H1 (cell line): ENCODE measurements around the gene CAVIN2. TPM values are rescaled to one million over a fixed set of nuclear protein-coding genes. Genes with fewer than 3 reads are reported as not detected.

Experiments
- CTCF ChIA-PET: fragments of 300-600 bp; sonication (Branson Sonifier 250); formaldehyde crosslinking; loops from one replicate; lab custom pipeline; 2021; ENCODE audit not compliant: partially characterized antibody; lab: Charles Lee
- POLR2A ChIA-PET: fragments of 300-600 bp; sonication (Branson Sonifier 250); formaldehyde crosslinking; loops from one replicate; lab custom pipeline; 2021; ENCODE audit warnings: inconsistent platforms; ENCODE audit not compliant: partially characterized antibody; lab: Charles Lee
- DNase-seq, 2 experiments: peaks; one replicate each; pipeline versions ENCODE4 v3.0.0 to v3.0.0-alpha.2; 2010 to 2022; ENCODE audit warnings: low spot score in 2 of 2, low read depth in 1 of 2, mixed read lengths in 1 of 2
- FAIRE-seq: peaks from 2 replicates; lab custom pipeline; 2011; peaks lifted over from hg19 to GRCh38; lab: Jason Lieb, UNC
- H2AFZ ChIP-seq: 2 replicates; pipeline ENCODE4 v1.8.1; 2012; ENCODE audit warnings: low read length, inconsistent platforms
- H2AK5ac ChIP-seq: 2 replicates; pipeline ENCODE4 v1.6.1; 2013; ENCODE audit warnings: low read depth, low read length
- H2BK120ac ChIP-seq: replicated peaks from 2 replicates; pipeline ENCODE3; 2013; ENCODE audit warnings: low read depth, low read length, inconsistent platforms
- H2BK12ac ChIP-seq: 2 replicates; pipeline ENCODE4 v1.6.1; 2013; ENCODE audit warnings: low read depth, low read length
- H2BK15ac ChIP-seq: 2 replicates; pipeline ENCODE4 v1.6.1; 2013; ENCODE audit warnings: low read length
- H2BK20ac ChIP-seq: 2 replicates; pipeline ENCODE4 v1.6.1; 2013; ENCODE audit warnings: low read length
- H2BK5ac ChIP-seq: 2 replicates; pipeline ENCODE4 v1.6.1; 2013; ENCODE audit warnings: low read depth, low read length
- H3K14ac ChIP-seq: 2 replicates; pipeline ENCODE4 v1.6.1; 2013; ENCODE audit warnings: inconsistent platforms; ENCODE audit not compliant: insufficient read length
- H3K18ac ChIP-seq: 2 replicates; pipeline ENCODE4 v1.6.1; 2013; ENCODE audit warnings: low read length; ENCODE audit errors: extremely low read depth
- H3K23ac ChIP-seq: 2 replicates; pipeline ENCODE4 v1.6.1; 2013; ENCODE audit warnings: inconsistent platforms; ENCODE audit not compliant: insufficient read length
- H3K23me2 ChIP-seq: 2 replicates; pipeline ENCODE4 v1.6.1; 2013; ENCODE audit warnings: low read depth, low read length
- H3K27ac ChIP-seq: 2 replicates; pipeline ENCODE4 v1.6.1; 2011; ENCODE audit warnings: low read depth, low read length, inconsistent platforms
- H3K27me3 ChIP-seq, 4 experiments: replicated peaks in 1 of 4; 1 replicate in 1 of 4; 2 replicates in 3 of 4; pipeline versions ENCODE4 v1.6.1 to v1.8.1; 2011 to 2013; ENCODE audit warnings: low read length in 3 of 4, mild to moderate bottlenecking in 3 of 4, inconsistent platforms in 2 of 4, mixed read lengths in 2 of 4, moderate library complexity in 1 of 4; ENCODE audit not compliant: control insufficient read depth in 3 of 4, insufficient read depth in 3 of 4; ENCODE audit errors: extremely low read depth in 1 of 4
- H3K36me3 ChIP-seq, 4 experiments: 2 replicates each; pipeline versions ENCODE4 v1.6.1 to v1.8.1; 2011 to 2013; ENCODE audit warnings: mild to moderate bottlenecking in 4 of 4, low read length in 3 of 4, moderate library complexity in 2 of 4, control low read depth in 1 of 4, inconsistent platforms in 1 of 4; ENCODE audit not compliant: insufficient read depth in 4 of 4, control insufficient read depth in 2 of 4
- H3K4ac ChIP-seq: replicated peaks from 2 replicates; pipeline ENCODE3; 2013; ENCODE audit warnings: low read length, low read depth, mixed read lengths, inconsistent platforms; ENCODE audit not compliant: insufficient read length
- H3K4me1 ChIP-seq, 4 experiments: replicated peaks in 1 of 4; 1 replicate in 1 of 4; 2 replicates in 3 of 4; pipeline versions ENCODE4 v1.6.1 to v1.8.1; 2011 to 2013; ENCODE audit warnings: low read length in 3 of 4, inconsistent platforms in 2 of 4, mixed read lengths in 1 of 4; ENCODE audit not compliant: insufficient read depth in 4 of 4, control insufficient read depth in 3 of 4
- H3K4me2 ChIP-seq, 2 experiments: 2 replicates each; pipeline versions ENCODE4 v1.6.1 to v1.8.1; 2011 to 2013; ENCODE audit warnings: low read depth in 2 of 2, low read length in 2 of 2, control low read depth in 1 of 2, inconsistent platforms in 1 of 2, mild to moderate bottlenecking in 1 of 2; ENCODE audit not compliant: insufficient read depth in 1 of 2
- H3K4me3 ChIP-seq, 4 experiments: fragments of 200-600, 300-600 bp in 1 of 4; sonication (generic), shearing (Covaris generic), sonication (Bioruptor Twin) in 1 of 4; 2 replicates each; pipeline versions ENCODE4 v1.5.1 to v1.8.1; 2011 to 2016; ENCODE audit warnings: low read length in 4 of 4, low read depth in 3 of 4, control low read depth in 2 of 4, inconsistent platforms in 2 of 4, mild to moderate bottlenecking in 2 of 4, mixed read lengths in 1 of 4, moderate library complexity in 1 of 4; ENCODE audit not compliant: insufficient read depth in 2 of 4; ENCODE audit errors: extremely low read depth in 1 of 4
- H3K56ac ChIP-seq: replicated peaks from 2 replicates; pipeline ENCODE3; 2013; ENCODE audit warnings: low read depth, mild to moderate bottlenecking, mixed read lengths, low read length, inconsistent platforms; ENCODE audit not compliant: insufficient read length
- H3K79me1 ChIP-seq: 2 replicates; pipeline ENCODE4 v1.6.1; 2013; ENCODE audit warnings: low read depth, low read length, control low read depth
- H3K79me2 ChIP-seq, 2 experiments: 2 replicates each; pipeline versions ENCODE4 v1.6.1 to v1.8.1; 2012 to 2013; ENCODE audit warnings: low read length in 2 of 2, mild to moderate bottlenecking in 2 of 2, inconsistent platforms in 1 of 2; ENCODE audit not compliant: insufficient read depth in 2 of 2, control insufficient read depth in 1 of 2
- H3K9ac ChIP-seq, 4 experiments: replicated peaks in 1 of 4; 1 replicate in 1 of 4; 2 replicates in 3 of 4; pipeline versions ENCODE4 v1.6.1 to v1.8.1; 2011 to 2013; ENCODE audit warnings: low read depth in 3 of 4, low read length in 3 of 4, control low read depth in 2 of 4, mild to moderate bottlenecking in 2 of 4, moderate library complexity in 2 of 4, inconsistent platforms in 1 of 4; ENCODE audit errors: extremely low read depth in 1 of 4
- H3K9me3 ChIP-seq, 2 experiments: 2 replicates each; pipeline versions ENCODE4 v1.6.1 to v1.8.1; 2012 to 2013; ENCODE audit warnings: mild to moderate bottlenecking in 2 of 2, moderate library complexity in 2 of 2, control low read depth in 1 of 2, inconsistent platforms in 1 of 2, low read depth in 1 of 2, low read length in 1 of 2, mixed read lengths in 1 of 2; ENCODE audit not compliant: insufficient read depth in 2 of 2
- H4K20me1 ChIP-seq, 2 experiments: replicated peaks in 1 of 2; 2 replicates each; pipeline versions ENCODE3 to v1.8.1; 2011 to 2013; ENCODE audit warnings: inconsistent platforms in 2 of 2, low read length in 2 of 2, mild to moderate bottlenecking in 1 of 2; ENCODE audit not compliant: insufficient read depth in 2 of 2, control insufficient read depth in 1 of 2
- H4K5ac ChIP-seq: 2 replicates; pipeline ENCODE4 v1.6.1; 2013; ENCODE audit warnings: low read length, low read depth, mixed read lengths, inconsistent platforms; ENCODE audit not compliant: insufficient read length
- H4K8ac ChIP-seq: 2 replicates; pipeline ENCODE4 v1.8.0; 2013; ENCODE audit warnings: mild to moderate bottlenecking, moderate library complexity, low read length, inconsistent platforms; ENCODE audit not compliant: insufficient read depth; ENCODE audit errors: extremely low read depth
- H4K91ac ChIP-seq: replicated peaks from 2 replicates; pipeline ENCODE3; 2013; ENCODE audit warnings: low read length, mixed read lengths, inconsistent platforms; ENCODE audit not compliant: insufficient read length
- ASH2L ChIP-seq: fragments of 200-600, 300-600 bp; sonication (generic); IDR thresholded peaks from one replicate; pipeline ENCODE4 v1.7.1; 2017; ENCODE audit warnings: low read length
- BRCA1 ChIP-seq: IDR thresholded peaks from 2 replicates; pipeline ENCODE4 v1.6.1; 2012; ENCODE audit warnings: low read depth, low read length, improper control_type of control experiment
- CBX5 ChIP-seq: fragments of 300-800, 300-1000 bp; sonication (generic); IDR thresholded peaks from 2 replicates; pipeline ENCODE4 v1.7.1; 2016; ENCODE audit warnings: antibody characterized with exemption, low read length, low read depth
- CBX8 ChIP-seq: fragments of 300-800, 300-1000 bp; sonication (generic); IDR thresholded peaks from 2 replicates; pipeline ENCODE4 v1.7.1; 2016; ENCODE audit warnings: low read depth, low read length, borderline replicate concordance
- CREB1 ChIP-seq: IDR thresholded peaks from 2 replicates; pipeline ENCODE4 v1.6.1; 2012; ENCODE audit warnings: inconsistent platforms
- EGR1 ChIP-seq: IDR thresholded peaks from 2 replicates; pipeline ENCODE4 v1.6.1; 2011; ENCODE audit warnings: low read depth, low read length, borderline replicate concordance
- EZH2 ChIP-seq: fragments of 200-600 bp; sonication (generic); IDR thresholded peaks from 2 replicates; pipeline ENCODE4 v1.7.1; 2012; ENCODE audit warnings: low read depth, mild to moderate bottlenecking, moderate library complexity, low read length, inconsistent platforms; ENCODE audit not compliant: severe bottlenecking
- GTF2F1 ChIP-seq: IDR thresholded peaks from 2 replicates; pipeline ENCODE4 v1.6.1; 2012; ENCODE audit warnings: low read depth, low read length, improper control_type of control experiment, borderline replicate concordance
- KDM5A ChIP-seq: fragments of 200-600 bp; IDR thresholded peaks from 2 replicates; pipeline ENCODE4 v1.7.1; 2012; ENCODE audit warnings: mild to moderate bottlenecking, low read length, inconsistent platforms, mixed read lengths
- MAX ChIP-seq: IDR thresholded peaks from 2 replicates; pipeline ENCODE4 v1.6.1; 2012; ENCODE audit warnings: inconsistent platforms
- RAD21 ChIP-seq, 2 experiments: IDR thresholded peaks in 1 of 2; conservative IDR thresholded peaks in 1 of 2; 2 replicates each; pipeline ENCODE4 v1.6.1; 2011; ENCODE audit warnings: low read depth in 2 of 2, low read length in 2 of 2, improper control_type of control experiment in 1 of 2, inconsistent platforms in 1 of 2, mild to moderate bottlenecking in 1 of 2, moderate library complexity in 1 of 2
- RNF2 ChIP-seq: fragments of 200-900, 300-1000 bp; sonication (generic); IDR thresholded peaks from 2 replicates; pipeline ENCODE4 v1.7.1; 2016; ENCODE audit warnings: borderline replicate concordance, low read depth, mild to moderate bottlenecking, antibody characterized with exemption, low read length; ENCODE audit not compliant: poor library complexity, severe bottlenecking; ENCODE audit errors: missing control alignments
- SUZ12 ChIP-seq: fragments of 200-600 bp; sonication (generic); IDR thresholded peaks from 2 replicates; pipeline ENCODE4 v1.6.1; 2012; ENCODE audit warnings: mild to moderate bottlenecking, inconsistent platforms, low read length, moderate library complexity, mixed read lengths
- ZNF274 ChIP-seq: IDR thresholded peaks from 2 replicates; pipeline ENCODE4 v1.7.0; 2012; ENCODE audit warnings: low read length, borderline replicate concordance; ENCODE audit errors: extremely low read depth
- WGBS, 2 experiments: shearing (Covaris generic) in 1 of 2; methylation state at CpG; one replicate each; pipeline versions ENCODE4 v1.1.6 to v1.1.7; 2013 to 2015; ENCODE audit warnings: low lambda C conversion rate in 2 of 2, mixed read lengths in 2 of 2, inconsistent platforms in 1 of 2, low coverage in 1 of 2, missing lambda C conversion rate in 1 of 2; ENCODE audit not compliant: insufficient replicate concordance in 2 of 2, insufficient coverage in 1 of 2, insufficient read length in 1 of 2; ENCODE audit errors: extremely low coverage in 1 of 2, missing lambda C conversion rate in 1 of 2; 5-methylcytosine and 5-hydroxymethylcytosine counted together
- polyA plus RNA-seq, 7 experiments: library from polyadenylated mRNA; depleted of rRNA in 3 of 7; stranded (reverse) in 5 of 7; unstranded in 2 of 7; fragments of >200 nt in 5 of 7; fragments of 200-250 nt in 2 of 7; gene quantifications; 1 replicate in 5 of 7; 2 replicates in 1 of 7; 4 replicates in 1 of 7; pipeline versions ENCODE4 v1.2.1 to v1.2.3, GENCODE V29; 2011 to 2013; ENCODE audit warnings: missing spikeins in 2 of 7, mixed read lengths in 2 of 7
- total RNA-seq: library from RNA; stranded (reverse); fragmentation: NEBNext Ultra II Directional; extraction: Animal tissue kit (Norgen Biotek cat#: 25700); gene quantifications from 2 replicates; pipeline ENCODE4 v1.2.1, GENCODE V29; 2021

The CAVIN2 gene
- total and polyA plus RNA-seq, 2 of the 8 experiments (the other 6 are each of a cell fraction or from before 2014, with no cell fraction given): 0.03 TPM; not detected in 1

DNA sequence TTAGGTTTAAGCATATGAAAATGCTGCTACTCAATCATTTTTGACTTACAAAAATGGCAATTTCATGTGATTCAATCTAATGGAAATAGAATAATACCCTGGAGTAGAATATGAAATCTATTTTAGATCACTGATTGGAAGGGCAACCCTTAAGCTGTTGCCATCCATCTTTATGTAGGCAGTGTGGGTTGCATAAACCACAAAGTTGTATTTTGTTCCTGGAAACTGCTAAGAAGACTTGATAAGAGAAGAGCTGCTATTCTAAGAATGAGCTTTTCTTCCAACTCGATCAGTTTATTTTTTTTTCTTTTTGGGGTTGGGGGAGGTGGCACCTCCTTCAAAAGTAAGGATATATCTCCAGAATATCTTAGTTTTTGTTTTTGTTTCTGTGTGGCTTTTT is 60.2 kb downstream of the CAVIN2 start:
- H3K27me3 ChIP-seq: no peaks in the 10 kb centered on the region
- no peak overlapping the region for H2BK20ac ChIP-seq
- H2AK5ac ChIP-seq: no peak overlapping the region
- no peak overlapping the region for H2BK15ac ChIP-seq
- H3K36me3 ChIP-seq: no peaks in the 10 kb centered on the region
- no peaks in the 10 kb centered on the region for H3K23me2 ChIP-seq
- H3K79me2 ChIP-seq: no peaks in the 10 kb centered on the region
- H2BK5ac ChIP-seq: no peak overlapping the region
- no peak overlapping the region for H3K4ac ChIP-seq
- H3K9ac ChIP-seq: no peak overlapping the region
- H3K14ac ChIP-seq: no peak overlapping the region
- DNase-seq (no peak), FAIRE-seq (no peak)
- H3K4me3 ChIP-seq: no peak overlapping the region
- H3K56ac ChIP-seq: no peak overlapping the region
- H3K9me3 ChIP-seq: no peaks in the 10 kb centered on the region
- H4K5ac ChIP-seq: no peak overlapping the region
- no peak overlapping the region for H3K4me2 ChIP-seq
- no peak overlapping the region for H4K91ac ChIP-seq
- no peak overlapping the region for H2AFZ ChIP-seq
- no peak overlapping the region for H3K23ac ChIP-seq
- WGBS, 2 experiments: 86% methylated on average over 1 of the region's 1 CpG; no CpG with 5 or more reads in 1 of the 2 experiments
- no peak overlapping the region for H3K27ac ChIP-seq
- H2BK120ac ChIP-seq: no peak overlapping the region
- ChIA-PET POLR2A (interaction anchor here (0.6 kb wide), 1 partner anchor 197 kb away, joined by 3 read pairs; no protein-coding TSS in a partner anchor), CTCF (interaction anchor here (1.0 to 1.7 kb wide), 4 partner anchors 18 to 219 kb away, joined by 4 to 5 read pairs (median 4); no protein-coding TSS in a partner anchor)
- no peak overlapping the region for H4K8ac ChIP-seq
- no peaks in the 10 kb centered on the region for H3K79me1 ChIP-seq
- H4K20me1 ChIP-seq: no peaks in the 10 kb centered on the region
- H3K4me1 ChIP-seq: no peaks in the 10 kb centered on the region
- H2BK12ac ChIP-seq: no peak overlapping the region
- H3K18ac ChIP-seq: no peak overlapping the region
- TF ChIP-seq EGR1 (no peak), ASH2L (no peak), CREB1 (no peak), RNF2 (no peak), CBX8 (no peak), SUZ12 (no peak), GTF2F1 (no peak), ZNF274 (no peak), MAX (no peak), CBX5 (no peak), EZH2 (no peak), KDM5A (no peak), RAD21 (IDR thresholded peaks at IDR 0.05 in 1 of 2, conservative IDR thresholded peaks at IDR 0.05 in 1 of 2; ENCODE audit: low read depth in 2 of 2, low read length in 2 of 2) (no peak), BRCA1 (no peak)
